Jurkat, Clone E6-1 (cell line): ENCODE data around the gene SIPA1L3.
A peak's percentile ranks its signal among the peaks of the same experiment; 100 is the strongest.
"Not testable (repeated sequence)": the region's sequence is repeated elsewhere in the genome, so short reads cannot be mapped to it uniquely, and the experiment has no call there.

ENCODE experiments used
- DNase-seq: peaks from one replicate; pipeline ENCODE4 v3.0.0-alpha.2; 2011; ENCODE audit warnings: low read depth, low spot score
- H3K4me3 ChIP-seq: 2 replicates; pipeline ENCODE4 v1.5.1; 2011; ENCODE audit warnings: mild to moderate bottlenecking, low read length, control low read depth, moderate library complexity

Gene SIPA1L3

DNA sequence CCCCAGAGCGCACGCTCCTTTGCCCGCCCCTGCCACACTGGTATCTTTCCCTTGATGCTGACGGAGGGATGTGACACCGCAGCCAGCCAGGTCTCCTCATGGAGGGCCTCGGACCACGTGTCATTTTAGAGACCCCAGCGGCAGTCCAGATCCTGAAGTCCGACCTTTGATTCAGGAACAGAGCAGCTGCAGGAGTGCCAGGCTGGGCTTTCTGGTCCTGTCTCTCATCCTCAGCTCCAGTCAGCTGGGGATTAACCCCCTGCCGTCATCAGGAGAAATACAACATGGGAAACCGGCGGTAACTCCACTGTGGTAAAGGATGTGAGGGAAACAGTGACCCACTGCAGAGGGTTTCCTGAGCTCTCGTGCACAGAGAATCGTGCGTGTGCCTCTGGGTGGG, 140.6 kb downstream of the SIPA1L3 start:
- peak; percentile 18 for DNase-seq

DNA sequence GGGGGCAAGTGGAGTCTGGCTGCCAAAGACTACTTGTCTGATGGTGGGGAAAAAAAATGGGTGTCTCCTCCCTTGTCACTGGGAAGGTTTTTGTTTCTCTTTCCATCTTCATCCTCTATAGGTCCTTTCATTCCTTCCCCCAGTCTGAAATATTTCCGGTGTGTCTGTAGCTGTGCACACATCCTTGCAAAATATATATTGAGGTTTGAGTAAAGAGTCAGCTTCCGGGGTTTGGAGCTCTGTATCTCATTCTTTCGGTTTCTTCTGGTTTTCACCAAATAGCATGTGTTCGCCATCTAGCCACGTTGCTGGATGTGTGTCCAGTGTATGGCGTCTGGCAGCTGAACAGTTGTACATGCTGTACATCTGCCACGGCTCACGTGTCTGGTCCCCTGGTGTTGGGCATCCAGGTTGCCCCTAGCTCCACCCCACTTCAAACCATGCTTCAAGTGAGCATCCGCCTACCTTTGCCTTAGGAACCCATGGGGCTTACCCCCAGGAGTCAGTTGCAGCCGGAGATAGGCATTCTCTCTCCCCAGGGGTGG, 142.2 kb downstream of the SIPA1L3 start:
- DNase-seq = peak; percentile 83
- H3K4me3 ChIP-seq = peak overlapping the region; percentile 37

More for the DNA sequence above, 140.6 kb downstream of the SIPA1L3 start:
- no peak overlapping the region for H3K4me3 ChIP-seq

GRCh38 chr19:38055010-38055409, 148.0 kb downstream of the SIPA1L3 start:
- H3K4me3 ChIP-seq = no peak overlapping the region
- peak; percentile 49 for DNase-seq

GRCh38 chr19:38055655-38056521, 148.9 kb downstream of the SIPA1L3 start:
- DNase-seq = no peak
- no peak overlapping the region for H3K4me3 ChIP-seq

GRCh38 chr19:38056646-38057045, 149.6 kb downstream of the SIPA1L3 start:
- no peak for DNase-seq

GRCh38 chr19:38057959-38058690, 151.1 kb downstream of the SIPA1L3 start:
- DNase-seq = no peak
- no peak overlapping the region for H3K4me3 ChIP-seq

More at GRCh38 chr19:38056646-38057045, 149.6 kb downstream of the SIPA1L3 start:
- H3K4me3 ChIP-seq = no peak overlapping the region

DNA sequence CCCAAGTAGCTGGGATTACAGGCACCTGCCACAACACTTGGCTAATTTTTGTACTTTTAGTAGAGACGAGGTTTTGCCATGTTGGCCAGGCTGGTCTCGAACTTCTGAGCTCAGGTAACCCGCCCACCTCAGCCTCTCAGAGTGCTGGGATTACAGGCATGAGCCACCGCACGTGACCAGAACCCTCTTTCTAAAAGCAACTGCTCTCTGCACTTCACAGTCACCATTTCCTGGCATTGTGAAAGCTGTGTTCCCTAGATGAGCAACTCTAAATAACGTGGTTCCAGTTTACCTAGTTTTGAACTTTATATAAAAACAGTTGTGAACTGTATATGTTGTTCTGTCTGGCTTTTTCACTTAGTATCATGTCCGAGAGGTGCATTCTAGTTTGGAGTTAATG, 152.9 kb downstream of the SIPA1L3 start:
- H3K4me3 ChIP-seq = no peak overlapping the region
- peak; percentile 42 for DNase-seq

GRCh38 chr19:38060331-38060730, 153.3 kb downstream of the SIPA1L3 start:
- no peak for DNase-seq

DNA sequence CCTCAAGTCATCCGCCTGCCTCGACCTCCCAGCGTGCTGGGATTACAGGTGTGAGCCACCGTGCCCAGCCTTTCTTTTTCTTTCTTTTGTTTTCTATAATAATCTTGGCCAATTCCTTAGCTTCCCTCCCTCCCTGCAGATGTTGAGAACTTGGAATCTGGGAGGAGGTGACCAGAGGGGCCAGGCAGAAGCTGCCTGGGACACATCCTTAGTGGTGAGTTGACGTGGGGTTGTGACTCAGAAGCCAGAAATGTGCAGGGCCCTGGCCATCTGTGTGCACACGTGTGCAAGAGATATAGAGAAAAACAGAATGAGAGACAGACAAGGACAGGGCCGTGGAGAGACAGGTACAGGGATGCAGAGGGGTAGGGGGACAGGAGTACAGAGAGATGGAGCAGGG, 154.3 kb downstream of the SIPA1L3 start:
- DNase-seq = no peak
- no peak overlapping the region for H3K4me3 ChIP-seq

More at GRCh38 chr19:38060331-38060730, 153.3 kb downstream of the SIPA1L3 start:
- H3K4me3 ChIP-seq = no peak overlapping the region

GRCh38 chr19:38062959-38063761, 156.2 kb downstream of the SIPA1L3 start:
- H3K4me3 ChIP-seq = no peak overlapping the region
- no peak for DNase-seq

DNA sequence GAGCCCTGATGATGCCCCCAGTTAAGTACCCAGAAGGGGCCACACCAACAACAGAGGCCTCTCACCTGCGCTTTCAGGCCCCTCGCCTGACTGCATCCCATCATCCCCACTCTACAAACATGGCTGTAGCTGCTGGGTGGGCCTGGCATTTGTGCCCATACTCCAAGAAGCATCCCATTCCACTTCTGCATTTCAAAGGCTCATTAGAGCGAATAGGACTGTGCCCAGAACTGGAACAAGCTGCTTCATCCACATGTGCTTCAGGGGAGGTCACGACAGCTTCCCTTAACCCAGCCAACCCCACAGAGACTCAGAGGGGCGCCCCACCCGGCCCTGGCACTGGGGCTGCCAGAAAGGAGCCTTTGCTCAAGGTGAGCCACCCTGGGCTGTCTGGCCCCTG, 156.9 kb downstream of the SIPA1L3 start:
- DNase-seq = no peak
- no peak overlapping the region for H3K4me3 ChIP-seq

- H3K4me3 ChIP-seq = no peak overlapping the region
- DNase-seq = no peak
Measured at GRCh38 chr19:38064661-38065425, 157.8 kb downstream of the SIPA1L3 start.

- H3K4me3 ChIP-seq, DNase-seq: not testable (repeated sequence)
Measured at GRCh38 chr19:38065775-38066174, 158.8 kb downstream of the SIPA1L3 start.

GRCh38 chr19:38068826-38069225, 161.8 kb downstream of the SIPA1L3 start:
- DNase-seq = no peak

DNA sequence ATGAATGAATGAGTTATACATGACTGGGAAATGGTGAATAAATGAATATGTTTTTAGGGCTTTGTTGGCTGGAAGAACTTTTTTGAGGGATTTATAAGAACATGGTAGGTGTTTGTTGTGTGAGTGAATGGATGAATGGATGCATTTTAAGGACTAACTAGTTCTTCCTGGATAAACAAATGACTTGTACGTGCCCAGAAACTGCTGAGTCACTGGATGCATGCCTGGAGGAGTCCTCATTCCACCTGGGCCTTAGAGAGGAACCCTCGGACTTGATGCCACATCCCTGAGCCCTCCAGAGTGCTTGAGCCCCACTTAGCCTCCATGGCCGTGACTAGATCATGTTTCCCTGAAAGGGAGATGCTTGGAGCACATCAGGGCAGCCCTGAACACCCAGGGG, 163.6 kb downstream of the SIPA1L3 start:
- H3K4me3 ChIP-seq = no peak overlapping the region
- no peak for DNase-seq

More at GRCh38 chr19:38068826-38069225, 161.8 kb downstream of the SIPA1L3 start:
- H3K4me3 ChIP-seq = no peak overlapping the region

DNA sequence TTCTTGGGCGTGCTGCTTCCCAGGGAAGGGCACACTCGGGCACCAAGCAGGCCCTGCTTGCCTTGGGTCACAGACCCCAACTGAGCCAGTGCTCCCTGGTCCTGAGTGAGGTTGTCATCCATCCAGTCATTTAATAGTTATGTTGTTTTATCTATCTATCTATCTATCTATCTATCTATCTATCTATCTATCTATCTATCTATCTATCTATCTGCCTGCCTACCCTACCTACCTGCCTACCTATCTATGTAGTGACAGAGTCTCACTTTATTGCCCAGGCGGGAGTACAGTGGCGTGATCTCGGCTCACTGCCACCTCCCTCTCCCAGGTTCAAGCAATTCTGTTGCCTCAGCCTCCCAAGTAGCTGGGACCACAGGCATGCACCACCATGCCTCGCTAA, 164.0 kb downstream of the SIPA1L3 start:
- not testable (repeated sequence) for H3K4me3 ChIP-seq, DNase-seq

- DNase-seq = no peak
- H3K4me3 ChIP-seq = no peak overlapping the region
Measured at GRCh38 chr19:38071647-38072046, 164.6 kb downstream of the SIPA1L3 start.
